Motor neuron (in vitro differentiated cells): Measurements from ENCODE around the gene CSAD. TPM values are rescaled to one million over a fixed set of nuclear protein-coding genes. Genes with fewer than 3 reads are reported as not detected.

Experiments used
- ATAC-seq, 8 experiments: fragments of 200-7000 bp; cut with Tn5 transposase; replicated peaks in 6 of 8; 2 replicates each; pipeline ENCODE4 v1.8.0; 2021; ENCODE audit warnings: mild to moderate bottlenecking in 8 of 8, moderate library complexity in 8 of 8
- H3K27ac ChIP-seq, 2 donors: fragments of 250-450 bp; sonication (Bioruptor Pico); 2 replicates each; pipeline ENCODE4 v1.9.0; 2021; ENCODE audit warnings: antibody characterized with exemption in 2 of 2, mild to moderate bottlenecking in 2 of 2, moderate library complexity in 1 of 2
- H3K4me1 ChIP-seq, 2 donors: fragments of 250-450 bp; sonication (Bioruptor Pico); replicated peaks in 1 of 2; 2 replicates each; pipeline ENCODE4 v1.6.1; 2021; ENCODE audit warnings: antibody characterized with exemption in 2 of 2, mild to moderate bottlenecking in 2 of 2, moderate library complexity in 1 of 2
- H3K4me3 ChIP-seq, 5 donors: fragments of 250-450 bp; sonication (Bioruptor Pico); 2 replicates each; pipeline ENCODE4 v1.9.0; 2021; ENCODE audit warnings: antibody characterized with exemption in 5 of 5, mild to moderate bottlenecking in 5 of 5, moderate library complexity in 4 of 5
- WGBS, 10 experiments: fragments of 450-650 bp; shearing (Covaris generic); methylation state at CpG; one replicate each; pipeline ENCODE4 v1.0.0; 2022; 5-methylcytosine and 5-hydroxymethylcytosine counted together
- in situ Hi-C, 9 experiments: fragments of 400-800 bp; cut with MboI; loops; one replicate each; pipeline ENCODE4 v1.15.0; 2021; ENCODE audit warnings: low sequenced_read_pairs in 9 of 9, low pct_unique_long_range_greater_than_20kb in 2 of 9; ENCODE audit not compliant: unreplicated experiment in 9 of 9
- total RNA-seq, 8 experiments: library from RNA; unstranded; fragments of 300-600 nt; gene quantifications; 2 replicates each; pipeline versions ENCODE4 v1.2.3 to v1.2.4, GENCODE V29; 2022

Gene CSAD
- total RNA-seq, 8 experiments from 2014 or later, result 8.0 to 106 (median 27.7) TPM

- no peaks in the 10 kb centered on the region for H3K4me1 ChIP-seq
- no peak overlapping the region for H3K27ac ChIP-seq
- ATAC-seq, result no peak
- WGBS, 10 experiments, result 80 to 100% (median 88%) methylated on average over 1 to 6 of the region's 9 CpGs; no CpG with 5 or more reads in 7 of the 10 experiments
- no peak overlapping the region for H3K4me3 ChIP-seq
- in situ Hi-C loops, result loop anchor here in 1 of 9 experiments (25.0 kb wide), 1 partner anchor 94 kb away; the partner anchor contains the start of genes MYG1 and PFDN5
Measured at GRCh38 chr12:53193040-53193439, 12.3 kb upstream of the CSAD start.

DNA sequence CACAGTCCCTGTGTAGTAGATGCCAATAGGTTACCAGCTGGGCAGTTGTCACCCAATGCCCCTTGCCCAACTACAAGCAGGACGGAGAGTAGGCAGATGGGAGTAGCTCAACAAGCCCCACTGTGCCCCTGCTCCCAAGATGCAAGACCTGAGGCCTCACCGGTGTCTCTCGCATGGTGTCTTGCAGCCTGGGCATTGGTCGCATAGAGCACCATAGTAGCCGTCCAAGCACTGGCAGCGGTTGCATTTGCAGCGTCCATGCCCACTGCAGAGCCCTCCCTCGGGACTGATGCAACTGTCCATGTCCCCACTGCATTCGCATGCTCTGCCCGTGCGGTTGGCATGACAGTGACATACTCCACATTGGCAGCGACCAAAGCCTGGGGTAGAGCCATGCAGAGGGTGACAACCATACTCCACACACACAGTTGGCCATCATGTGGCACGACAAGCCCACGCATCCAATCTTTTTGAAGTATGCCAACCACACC, 11.9 kb upstream of the CSAD start:
- Histone ChIP-seq H3K27ac (no peak overlapping the region), H3K4me3 (no peak overlapping the region), H3K4me1 (no peaks in the 10 kb centered on the region)
- ATAC-seq, result no peak
- 75 to 100% (median 94%) methylated on average over 2 to 5 of the region's 14 CpGs; no CpG with 5 or more reads in 6 of the 10 experiments for WGBS, 10 experiments
- in situ Hi-C loops, result loop anchor here in 1 of 9 experiments (25.0 kb wide), 1 partner anchor 95 kb away; the partner anchor contains the start of genes MYG1 and PFDN5

DNA sequence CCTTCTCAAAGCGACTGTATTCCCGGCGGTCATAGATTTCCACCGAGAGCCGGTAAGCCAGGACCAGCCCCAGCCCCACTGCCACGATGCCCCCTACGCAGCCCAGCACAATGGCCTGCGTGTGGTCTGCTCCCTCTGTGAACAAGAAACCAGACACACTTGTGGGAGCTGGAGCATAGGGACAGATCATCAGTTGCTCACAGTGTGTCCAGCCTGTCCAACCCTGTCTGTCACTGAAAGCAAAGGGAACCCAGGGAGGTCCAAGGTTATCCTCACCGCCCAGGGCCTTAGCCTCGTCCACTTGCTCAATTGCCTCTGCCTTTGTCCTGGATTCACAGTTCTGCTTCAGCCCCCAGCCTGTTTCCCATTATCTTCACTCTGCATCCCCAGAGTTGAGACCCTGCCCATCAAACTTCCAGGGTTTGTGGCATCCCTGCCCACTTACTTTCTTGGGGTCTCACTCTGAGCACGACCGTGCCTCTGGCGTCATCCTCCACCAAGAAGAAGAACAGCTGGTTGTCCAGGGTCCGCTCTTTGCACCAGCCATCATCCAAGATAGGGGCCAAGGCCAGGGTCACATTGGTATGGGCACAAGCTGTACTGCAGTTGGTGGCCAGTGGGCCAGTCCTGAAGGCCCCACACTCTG, 11.3 kb upstream of the CSAD start:
- WGBS, 10 experiments, result 82 to 100% (median 85%) methylated on average over 2 to 7 of the region's 14 CpGs; no CpG with 5 or more reads in 7 of the 10 experiments
- in situ Hi-C loops, result loop anchor here in 1 of 9 experiments (25.0 kb wide), 1 partner anchor 95 kb away; the partner anchor contains the start of genes MYG1 and PFDN5
- ATAC-seq, result no peak
- Histone ChIP-seq H3K4me1 (no peaks in the 10 kb centered on the region), H3K4me3 (no peak overlapping the region), H3K27ac (no peak overlapping the region)

- ATAC-seq, result peak in 2 of 8 experiments; percentile 4 to 28
- in situ Hi-C loops, result loop anchor here in 1 of 9 experiments (25.0 kb wide), 1 partner anchor 96 kb away; the partner anchor contains the start of genes MYG1 and PFDN5
- H3K4me3 ChIP-seq, result no peak overlapping the region
- no peaks in the 10 kb centered on the region for H3K4me1 ChIP-seq
- no peak overlapping the region for H3K27ac ChIP-seq
- 60 to 100% (median 83%) methylated on average over 1 to 7 of the region's 11 CpGs; no CpG with 5 or more reads in 3 of the 10 experiments for WGBS, 10 experiments
Measured at GRCh38 chr12:53191096-53191884, 10.6 kb upstream of the CSAD start.

DNA sequence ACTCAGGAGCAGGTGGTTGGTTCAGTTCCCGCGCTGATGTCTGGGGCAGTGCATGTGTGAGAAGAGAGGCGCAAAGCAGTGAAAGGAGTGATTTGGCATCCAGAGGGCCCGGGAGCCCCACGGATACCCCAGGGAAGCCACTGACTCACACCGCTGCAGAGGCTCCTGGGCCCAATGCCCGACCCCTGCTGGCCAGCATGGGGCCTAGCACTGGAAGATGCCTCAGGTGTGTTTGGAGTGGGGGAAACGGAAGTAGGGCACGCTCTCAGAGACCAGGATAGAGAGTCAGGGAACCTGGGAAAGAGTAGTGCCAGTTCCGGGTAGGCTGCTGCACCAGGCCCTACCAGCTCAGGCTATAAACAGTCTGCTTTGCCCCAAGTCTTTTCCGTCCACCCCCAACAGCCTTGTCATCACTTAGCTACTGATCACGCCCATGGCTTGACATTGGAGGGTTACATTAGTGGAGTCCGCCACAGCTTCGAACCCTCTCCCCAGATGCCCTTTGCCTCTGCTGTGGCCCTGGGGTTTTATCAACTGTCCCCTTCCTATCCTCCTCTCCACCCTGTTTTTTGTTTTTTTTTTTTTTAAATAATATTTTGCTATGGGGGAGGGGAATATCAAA, 9.5 kb upstream of the CSAD start:
- Histone ChIP-seq H3K4me1 (no peaks in the 10 kb centered on the region), H3K27ac (no peak overlapping the region), H3K4me3 (no peak overlapping the region)
- 69 to 100% (median 94%) methylated on average over 1 to 7 of the region's 14 CpGs; no CpG with 5 or more reads in 1 of the 10 experiments for WGBS, 10 experiments
- in situ Hi-C loops, result loop anchor here in 1 of 9 experiments (25.0 kb wide), 1 partner anchor 97 kb away; the partner anchor contains the start of genes MYG1 and PFDN5
- peak; percentile 63 to 90 (median 80) for ATAC-seq

GRCh38 chr12:53187145-53187899, 6.6 kb upstream of the CSAD start:
- Histone ChIP-seq H3K4me1 (peaks cover 9 to 13% of the 10 kb centered on the region in 2 donors), H3K4me3 (no peak overlapping the region), H3K27ac (no peak overlapping the region)
- in situ Hi-C loops, result loop anchor here in 1 of 9 experiments (25.0 kb wide), 1 partner anchor 100 kb away; the partner anchor contains the start of genes MYG1 and PFDN5
- WGBS, 10 experiments, result 70 to 100% (median 83%) methylated on average over 1 to 8 of the region's 15 CpGs; no CpG with 5 or more reads in 2 of the 10 experiments
- ATAC-seq, result peak in 1 of 8 experiments; percentile 9

- WGBS, 10 experiments, result 80 to 100% (median 96%) methylated on average over 2 to 4 of the region's 4 CpGs; no CpG with 5 or more reads in 3 of the 10 experiments
- H3K27ac ChIP-seq, result no peak overlapping the region
- in situ Hi-C loops, result loop anchor here in 1 of 9 experiments (25.0 kb wide), 1 partner anchor 101 kb away; the partner anchor contains the start of genes MYG1 and PFDN5
- ATAC-seq, result no peak
- H3K4me1 ChIP-seq, result peaks cover 15 to 19% of the 10 kb centered on the region in 2 donors
- no peak overlapping the region for H3K4me3 ChIP-seq
Measured at GRCh38 chr12:53186745-53187144, 6.0 kb upstream of the CSAD start.

DNA sequence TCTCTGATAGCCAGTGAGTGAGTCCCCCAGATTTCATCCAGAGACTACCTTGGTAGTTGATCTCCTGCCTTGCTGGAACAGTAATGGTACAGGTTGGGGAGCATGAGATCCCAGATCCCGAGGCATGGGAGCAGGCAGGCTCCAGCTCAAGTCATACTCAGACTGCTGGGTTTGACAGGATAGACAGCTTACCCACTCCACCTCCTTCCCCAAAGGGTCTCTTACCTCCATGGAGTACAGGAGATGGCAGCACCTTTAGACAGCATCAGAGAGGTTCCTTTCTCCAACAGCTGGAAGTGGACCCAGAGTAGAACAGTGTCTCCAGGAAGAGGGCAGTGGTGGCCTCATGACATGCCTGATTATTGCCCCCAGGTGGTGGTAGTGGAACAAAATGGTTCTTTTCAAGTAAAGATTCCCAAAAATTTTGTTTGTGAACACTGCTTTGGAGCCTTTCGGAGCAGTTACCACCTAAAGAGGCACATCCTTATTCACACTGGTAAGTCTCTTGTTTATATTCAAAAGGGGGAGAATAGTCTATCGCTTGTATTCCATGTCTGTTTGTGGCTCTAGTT, 4.9 kb upstream of the CSAD start:
- no peak for ATAC-seq

DNA sequence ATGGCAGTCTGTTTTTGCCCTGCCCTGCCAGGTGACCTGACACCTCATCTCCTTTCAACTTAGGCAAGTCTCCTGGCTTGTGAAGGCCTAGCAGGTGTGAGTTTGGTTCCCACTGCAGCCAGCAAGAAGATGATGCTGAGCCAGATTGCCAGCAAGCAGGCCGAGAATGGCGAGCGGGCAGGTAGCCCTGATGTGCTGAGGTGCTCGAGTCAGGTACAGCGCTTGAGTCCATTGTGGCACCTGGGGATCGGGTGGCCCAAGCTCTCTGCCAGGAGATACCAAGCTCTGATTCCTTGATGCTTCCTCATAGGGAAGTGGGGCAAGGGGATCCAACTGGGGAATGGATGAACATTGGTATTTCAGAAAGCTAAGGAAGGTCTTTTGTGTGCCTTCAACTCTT, 4.1 kb upstream of the CSAD start:
- peaks cover 17 to 22% of the 10 kb centered on the region in 2 donors for H3K4me1 ChIP-seq
- WGBS, 10 experiments, result 93 to 100% (median 100%) methylated on average over 2 to 4 of the region's 6 CpGs; no CpG with 5 or more reads in 7 of the 10 experiments
- ATAC-seq, result no peak
- H3K4me3 ChIP-seq, result no peak overlapping the region
- in situ Hi-C loops, result loop anchor here in 1 of 9 experiments (25.0 kb wide), 1 partner anchor 102 kb away; the partner anchor contains the start of genes MYG1 and PFDN5
- H3K27ac ChIP-seq, result no peak overlapping the region

More for the DNA sequence above, 4.9 kb upstream of the CSAD start:
- H3K4me1 ChIP-seq, result peaks cover 17 to 22% of the 10 kb centered on the region in 2 donors
- in situ Hi-C loops, result loop anchor here in 1 of 9 experiments (25.0 kb wide), 1 partner anchor 102 kb away; the partner anchor contains the start of genes MYG1 and PFDN5
- WGBS, 10 experiments, result 75 to 100% (median 100%) methylated on average over 1 to 2 of the region's 3 CpGs; no CpG with 5 or more reads in 1 of the 10 experiments
- H3K4me3 ChIP-seq, result no peak overlapping the region
- H3K27ac ChIP-seq, result no peak overlapping the region

DNA sequence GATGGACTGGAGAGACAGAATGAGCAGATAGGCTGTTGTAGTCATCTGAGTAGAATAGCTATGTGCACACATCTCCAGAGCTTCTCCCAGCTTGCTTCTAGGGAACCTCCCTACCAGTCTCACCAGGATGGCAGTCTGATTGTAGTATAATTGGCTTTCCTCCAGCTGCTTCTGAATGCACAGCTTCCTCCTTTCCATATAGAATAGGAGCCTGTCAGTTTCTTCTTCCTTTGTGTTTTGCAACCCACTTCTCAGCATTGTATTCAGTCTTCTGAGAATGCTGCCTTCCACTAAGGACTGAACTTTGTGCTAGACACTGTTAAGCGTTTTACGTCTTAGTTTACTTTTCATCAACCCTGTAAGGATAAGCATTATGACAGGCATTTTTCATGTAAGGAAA, 2.2 kb upstream of the CSAD start:
- Histone ChIP-seq H3K4me3 (peak overlapping the region in 1 of 5 donors; percentile 2), H3K27ac (no peak overlapping the region), H3K4me1 (peaks cover 23 to 29% of the 10 kb centered on the region in 2 donors)
- 65 to 100% (median 79%) methylated on average over 2 of the region's 2 CpGs; no CpG with 5 or more reads in 3 of the 10 experiments for WGBS, 10 experiments
- ATAC-seq, result no peak
- in situ Hi-C loops, result loop anchor here in 1 of 9 experiments (25.0 kb wide), 1 partner anchor 104 kb away; the partner anchor contains the start of genes MYG1 and PFDN5

DNA sequence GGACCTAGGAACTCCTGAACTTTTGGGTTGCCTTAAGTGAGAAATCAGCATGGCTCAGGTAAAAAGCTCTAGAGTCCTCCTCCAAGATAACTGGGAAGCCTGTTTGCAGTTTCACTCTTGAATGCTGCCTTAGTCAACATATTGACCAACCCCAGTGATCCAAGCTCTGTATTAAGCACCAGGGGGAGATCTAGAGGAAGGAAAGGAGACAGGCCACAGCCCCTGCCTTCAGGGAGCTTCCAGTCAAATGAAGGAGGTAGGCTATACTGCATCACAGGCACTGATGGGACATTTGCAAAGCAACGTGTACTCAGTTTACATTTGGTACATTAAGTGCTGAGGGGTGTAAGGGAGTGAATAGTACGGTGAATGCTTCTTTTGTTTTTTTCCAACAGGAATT, 1.2 kb upstream of the CSAD start:
- no peak for ATAC-seq
- Histone ChIP-seq H3K27ac (no peak overlapping the region), H3K4me3 (peak overlapping the region in 3 of 5 donors; percentile 59 to 75 (median 69)), H3K4me1 (peaks cover 23 to 29% of the 10 kb centered on the region in 2 donors)
- in situ Hi-C loops, result loop anchor here in 1 of 9 experiments (25.0 kb wide), 1 partner anchor 105 kb away; the partner anchor contains the start of genes MYG1 and PFDN5
- 70 to 100% (median 92%) methylated on average over 1 to 2 of the region's 2 CpGs; no CpG with 5 or more reads in 5 of the 10 experiments for WGBS, 10 experiments
